Neural cell (in vitro differentiated cells): ENCODE results near the gene RAPGEF3. TPM values are rescaled to one million over a fixed set of nuclear protein-coding genes. Genes with fewer than 3 reads are reported as not detected.

Experiments
- H2AFZ ChIP-seq: fragments of 200-600, 300-800 bp; sonication (generic), shearing (Covaris generic); 2 replicates; pipeline ENCODE4 v1.6.0; 2014; ENCODE audit warnings: low read depth, mild to moderate bottlenecking, antibody characterized with exemption, low read length, moderate library complexity
- H3F3A ChIP-seq: fragments of 200-600 bp; shearing (Covaris generic); 2 replicates; pipeline ENCODE4 v1.6.1; 2016; ENCODE audit warnings: mild to moderate bottlenecking, moderate library complexity, mixed read lengths, antibody characterized with exemption, low read length; ENCODE audit not compliant: insufficient read depth, poor library complexity, severe bottlenecking
- H3K27ac ChIP-seq: fragments of 200-600, 300-800 bp; sonication (generic), shearing (Covaris generic); 2 replicates; pipeline ENCODE4 v1.5.1; 2014; ENCODE audit warnings: mild to moderate bottlenecking, low read length, moderate library complexity
- H3K27me3 ChIP-seq: fragments of 300-800, 200-600 bp; sonication (generic), shearing (Covaris generic); 2 replicates; pipeline ENCODE4 v1.6.0; 2014; ENCODE audit warnings: mild to moderate bottlenecking, low read depth, low read length, moderate library complexity; ENCODE audit not compliant: insufficient read depth
- H3K36me3 ChIP-seq: fragments of 300-800, 200-600 bp; sonication (generic), shearing (Covaris generic); 2 replicates; pipeline ENCODE4 v1.5.1; 2014; ENCODE audit warnings: mild to moderate bottlenecking, antibody characterized with exemption, low read length, moderate library complexity; ENCODE audit not compliant: insufficient read depth
- H3K4me2 ChIP-seq: fragments of 300-800, 200-600 bp; sonication (generic), shearing (Covaris generic); 2 replicates; pipeline ENCODE4 v1.6.0; 2014; ENCODE audit warnings: mild to moderate bottlenecking, low read length
- H3K4me3 ChIP-seq: fragments of 300-800, 200-600 bp; sonication (generic), shearing (Covaris generic); 2 replicates; pipeline ENCODE4 v1.5.1; 2014; ENCODE audit warnings: mild to moderate bottlenecking, low read length, moderate library complexity
- H3K79me2 ChIP-seq: fragments of 200-600 bp; shearing (Covaris generic); replicated peaks from 2 replicates; pipeline ENCODE4 v1.6.0; 2014; ENCODE audit warnings: mild to moderate bottlenecking, low read length, moderate library complexity; ENCODE audit not compliant: insufficient read depth
- H3K9ac ChIP-seq: fragments of 300-800, 200-600 bp; sonication (generic), shearing (Covaris generic); 2 replicates; pipeline ENCODE4 v1.6.1; 2016; ENCODE audit warnings: mild to moderate bottlenecking, low read length, mixed read lengths
- H3K9me2 ChIP-seq: fragments of 200-600 bp; shearing (Covaris generic); 2 replicates; pipeline ENCODE4 v1.6.1; 2016; ENCODE audit warnings: mild to moderate bottlenecking, low read length, mixed read lengths; ENCODE audit not compliant: insufficient read depth
- H3K9me3 ChIP-seq: fragments of 200-600, 300-800 bp; sonication (generic), shearing (Covaris generic); 2 replicates; pipeline ENCODE4 v1.6.1; 2016; ENCODE audit warnings: mild to moderate bottlenecking, mixed run types, low read length, moderate library complexity, mixed read lengths
- H4K20me1 ChIP-seq: fragments of 200-600 bp; shearing (Covaris generic); 2 replicates; pipeline ENCODE4 v1.6.1; 2016; ENCODE audit warnings: mild to moderate bottlenecking, mixed run types; ENCODE audit not compliant: insufficient read depth
- EP300 ChIP-seq: fragments of 450-650 bp; conservative IDR thresholded peaks from 2 replicates; pipeline ENCODE4 v1.6.1; 2014; ENCODE audit warnings: antibody characterized with exemption, mild to moderate bottlenecking, moderate library complexity; ENCODE audit not compliant: poor library complexity, severe bottlenecking
- EZH2 ChIP-seq: fragments of 200-600, 300-800 bp; shearing (Covaris generic), sonication (generic); IDR thresholded peaks from 2 replicates; pipeline ENCODE4 v1.6.1; 2014; ENCODE audit warnings: antibody characterized with exemption, low read length, borderline replicate concordance, mild to moderate bottlenecking; ENCODE audit not compliant: insufficient read depth, poor library complexity, severe bottlenecking
- MXI1 ChIP-seq: fragments of 450-650 bp; conservative IDR thresholded peaks from 2 replicates; pipeline ENCODE4 v1.6.1; 2014; ENCODE audit warnings: antibody characterized with exemption, mild to moderate bottlenecking; ENCODE audit not compliant: poor library complexity, severe bottlenecking
- POLR2AphosphoS5 ChIP-seq: IDR thresholded peaks from 2 replicates; pipeline ENCODE4 v1.6.1; 2012
- RAD21 ChIP-seq: fragments of 450-650 bp; conservative IDR thresholded peaks from 2 replicates; pipeline ENCODE4 v1.6.1; 2014; ENCODE audit warnings: antibody characterized with exemption, mild to moderate bottlenecking, moderate library complexity
- SMC3 ChIP-seq: fragments of 450-650 bp; conservative IDR thresholded peaks from 2 replicates; pipeline ENCODE4 v1.6.1; 2014; ENCODE audit warnings: antibody characterized with exemption, mild to moderate bottlenecking, moderate library complexity; ENCODE audit not compliant: poor library complexity
- TAF1 ChIP-seq: IDR thresholded peaks from 2 replicates; pipeline ENCODE4 v1.6.1; 2012; ENCODE audit warnings: low read depth
- polyA plus RNA-seq: library from polyadenylated mRNA; depleted of rRNA; stranded (reverse); fragments of >200 nt; gene quantifications from 2 replicates; pipeline ENCODE4 v1.2.3, GENCODE V29; 2014
- TF ChIP-seq, protein P1 (sequence below): fragments of 450-650 bp; IDR thresholded peaks from 2 replicates; pipeline ENCODE4 v1.5.1; 2014; ENCODE audit warnings: antibody characterized with exemption, mild to moderate bottlenecking, moderate library complexity; ENCODE audit not compliant: poor library complexity, severe bottlenecking
- TF ChIP-seq, protein P2 (sequence below): IDR thresholded peaks from 2 replicates; pipeline ENCODE4 v1.6.1; 2012; ENCODE audit warnings: borderline replicate concordance

Gene RAPGEF3
- polyA plus RNA-seq, 1 donor from 2014 or later: 1.5 TPM

DNA sequence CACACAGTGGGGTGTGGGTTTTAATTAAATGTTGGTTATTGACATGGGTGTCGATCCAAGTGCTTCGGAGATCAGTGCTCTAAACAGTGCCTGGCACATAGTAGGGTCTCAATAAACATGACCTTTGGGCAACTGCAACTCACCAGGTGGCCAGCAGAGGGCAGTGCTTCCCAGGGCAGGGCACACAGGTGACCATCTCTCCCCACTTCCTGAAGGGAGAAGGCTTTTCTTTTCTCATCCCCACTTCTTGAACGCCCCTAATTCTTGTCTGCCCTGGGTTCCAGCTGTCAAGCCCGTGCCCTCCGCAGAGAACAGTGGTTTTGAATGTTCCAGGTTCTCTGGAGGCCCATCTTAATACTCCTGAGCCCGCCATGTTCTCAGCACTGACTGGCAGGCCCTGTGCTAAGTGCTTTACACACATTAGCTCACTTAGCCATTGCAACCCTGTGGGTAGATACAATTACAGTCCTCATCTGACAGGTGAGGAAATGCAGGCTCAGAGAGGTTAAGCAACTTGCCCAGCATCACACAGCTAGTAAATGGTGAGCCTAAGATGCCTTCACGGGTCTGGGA lies 16.3 kb downstream of the RAPGEF3 start:
- H2AFZ ChIP-seq: no peak overlapping the region
- no peaks in the 10 kb centered on the region for H4K20me1 ChIP-seq
- H3K9me3 ChIP-seq: no peaks in the 10 kb centered on the region
- no peak overlapping the region for H3K9ac ChIP-seq
- TF ChIP-seq RAD21: peak; percentile 43
- TF ChIP-seq EP300: no peak
- TF ChIP-seq MXI1: no peak
- TF ChIP-seq, protein P1, sequence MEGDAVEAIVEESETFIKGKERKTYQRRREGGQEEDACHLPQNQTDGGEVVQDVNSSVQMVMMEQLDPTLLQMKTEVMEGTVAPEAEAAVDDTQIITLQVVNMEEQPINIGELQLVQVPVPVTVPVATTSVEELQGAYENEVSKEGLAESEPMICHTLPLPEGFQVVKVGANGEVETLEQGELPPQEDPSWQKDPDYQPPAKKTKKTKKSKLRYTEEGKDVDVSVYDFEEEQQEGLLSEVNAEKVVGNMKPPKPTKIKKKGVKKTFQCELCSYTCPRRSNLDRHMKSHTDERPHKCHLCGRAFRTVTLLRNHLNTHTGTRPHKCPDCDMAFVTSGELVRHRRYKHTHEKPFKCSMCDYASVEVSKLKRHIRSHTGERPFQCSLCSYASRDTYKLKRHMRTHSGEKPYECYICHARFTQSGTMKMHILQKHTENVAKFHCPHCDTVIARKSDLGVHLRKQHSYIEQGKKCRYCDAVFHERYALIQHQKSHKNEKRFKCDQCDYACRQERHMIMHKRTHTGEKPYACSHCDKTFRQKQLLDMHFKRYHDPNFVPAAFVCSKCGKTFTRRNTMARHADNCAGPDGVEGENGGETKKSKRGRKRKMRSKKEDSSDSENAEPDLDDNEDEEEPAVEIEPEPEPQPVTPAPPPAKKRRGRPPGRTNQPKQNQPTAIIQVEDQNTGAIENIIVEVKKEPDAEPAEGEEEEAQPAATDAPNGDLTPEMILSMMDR: peak; percentile 56
- TF ChIP-seq POLR2AphosphoS5: no peak
- TF ChIP-seq, protein P2, sequence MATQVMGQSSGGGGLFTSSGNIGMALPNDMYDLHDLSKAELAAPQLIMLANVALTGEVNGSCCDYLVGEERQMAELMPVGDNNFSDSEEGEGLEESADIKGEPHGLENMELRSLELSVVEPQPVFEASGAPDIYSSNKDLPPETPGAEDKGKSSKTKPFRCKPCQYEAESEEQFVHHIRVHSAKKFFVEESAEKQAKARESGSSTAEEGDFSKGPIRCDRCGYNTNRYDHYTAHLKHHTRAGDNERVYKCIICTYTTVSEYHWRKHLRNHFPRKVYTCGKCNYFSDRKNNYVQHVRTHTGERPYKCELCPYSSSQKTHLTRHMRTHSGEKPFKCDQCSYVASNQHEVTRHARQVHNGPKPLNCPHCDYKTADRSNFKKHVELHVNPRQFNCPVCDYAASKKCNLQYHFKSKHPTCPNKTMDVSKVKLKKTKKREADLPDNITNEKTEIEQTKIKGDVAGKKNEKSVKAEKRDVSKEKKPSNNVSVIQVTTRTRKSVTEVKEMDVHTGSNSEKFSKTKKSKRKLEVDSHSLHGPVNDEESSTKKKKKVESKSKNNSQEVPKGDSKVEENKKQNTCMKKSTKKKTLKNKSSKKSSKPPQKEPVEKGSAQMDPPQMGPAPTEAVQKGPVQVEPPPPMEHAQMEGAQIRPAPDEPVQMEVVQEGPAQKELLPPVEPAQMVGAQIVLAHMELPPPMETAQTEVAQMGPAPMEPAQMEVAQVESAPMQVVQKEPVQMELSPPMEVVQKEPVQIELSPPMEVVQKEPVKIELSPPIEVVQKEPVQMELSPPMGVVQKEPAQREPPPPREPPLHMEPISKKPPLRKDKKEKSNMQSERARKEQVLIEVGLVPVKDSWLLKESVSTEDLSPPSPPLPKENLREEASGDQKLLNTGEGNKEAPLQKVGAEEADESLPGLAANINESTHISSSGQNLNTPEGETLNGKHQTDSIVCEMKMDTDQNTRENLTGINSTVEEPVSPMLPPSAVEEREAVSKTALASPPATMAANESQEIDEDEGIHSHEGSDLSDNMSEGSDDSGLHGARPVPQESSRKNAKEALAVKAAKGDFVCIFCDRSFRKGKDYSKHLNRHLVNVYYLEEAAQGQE: no peak
- no peak for TF ChIP-seq EZH2
- peak; percentile 41 for TF ChIP-seq SMC3
- no peak for TF ChIP-seq TAF1
- no peaks in the 10 kb centered on the region for H3F3A ChIP-seq
- no peaks in the 10 kb centered on the region for H3K36me3 ChIP-seq
- H3K9me2 ChIP-seq: no peaks in the 10 kb centered on the region
- H3K27me3 ChIP-seq: no peaks in the 10 kb centered on the region
- no peak overlapping the region for H3K27ac ChIP-seq
- H3K4me2 ChIP-seq: no peak overlapping the region
- H3K79me2 ChIP-seq: no peaks in the 10 kb centered on the region
- H3K4me3 ChIP-seq: no peak overlapping the region

DNA sequence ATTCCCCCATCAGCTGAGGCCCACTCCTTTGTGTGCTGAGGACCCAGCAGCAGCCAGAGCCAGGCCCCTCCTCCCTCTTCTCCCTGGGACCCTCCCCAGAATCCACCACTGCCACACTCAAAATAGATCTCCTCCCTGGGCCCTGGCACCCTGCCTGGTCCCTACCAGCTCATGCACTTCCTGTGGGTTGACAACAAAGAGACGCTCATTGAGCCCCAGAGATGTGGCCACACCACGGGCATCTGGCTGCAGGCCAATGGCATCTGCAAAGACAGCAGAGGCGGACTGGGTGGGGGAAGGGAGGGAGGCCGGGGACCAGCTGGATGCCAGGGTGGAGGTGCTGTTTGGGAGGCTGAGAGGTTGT lies 17.4 kb downstream of the RAPGEF3 start:
- Histone ChIP-seq H3K79me2 (no peaks in the 10 kb centered on the region), H3K4me2 (no peak overlapping the region), H3K9me2 (no peaks in the 10 kb centered on the region), H4K20me1 (no peaks in the 10 kb centered on the region), H3K4me3 (no peak overlapping the region), H3K27me3 (no peaks in the 10 kb centered on the region), H2AFZ (no peak overlapping the region), H3K27ac (no peak overlapping the region), H3K36me3 (no peaks in the 10 kb centered on the region), H3F3A (no peaks in the 10 kb centered on the region), H3K9me3 (no peaks in the 10 kb centered on the region), H3K9ac (no peak overlapping the region)
- TF ChIP-seq SMC3 (no peak), EP300 (no peak), RAD21 (no peak), MXI1 (no peak), EZH2 (no peak), TAF1 (no peak), POLR2AphosphoS5 (no peak)
- TF ChIP-seq, protein P1: no peak
- TF ChIP-seq, protein P2: no peak
